ENCODE data around the gene GIMAP7.

DNA sequence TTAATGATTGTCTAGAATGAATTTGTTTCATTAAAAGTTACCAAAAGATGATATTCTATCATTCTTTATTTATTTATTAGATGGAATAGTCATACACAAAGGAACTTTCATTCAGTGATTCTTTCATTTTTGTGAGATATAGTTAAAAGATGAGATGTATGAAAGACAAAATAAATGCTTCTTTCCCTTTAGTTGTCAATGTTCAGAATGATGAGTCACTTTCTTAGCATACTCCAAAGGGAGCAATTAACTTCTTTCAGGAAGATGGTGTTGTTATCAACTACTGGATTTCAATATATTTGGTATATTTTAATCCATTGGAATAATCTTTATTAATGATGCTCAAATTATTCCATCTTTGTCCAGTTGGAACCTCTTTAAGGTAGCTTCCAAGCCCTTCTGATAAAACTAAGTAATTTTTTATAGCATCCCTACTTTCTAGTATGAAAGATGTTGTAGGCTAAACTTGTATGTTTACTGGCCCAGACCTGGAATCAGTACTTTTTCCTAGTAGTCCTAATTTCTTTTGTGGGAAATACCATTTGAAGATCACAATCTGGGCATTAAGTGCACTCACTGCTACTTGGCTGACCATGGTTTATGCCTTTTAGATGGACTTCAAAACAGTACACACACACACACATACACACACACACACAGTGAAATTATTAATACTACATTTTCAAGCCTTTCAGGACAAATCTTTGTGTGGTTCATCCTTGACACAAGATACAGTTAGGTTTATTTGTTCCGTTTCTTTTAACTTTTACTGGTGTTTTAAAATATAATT, 2.5 kb downstream of the GIMAP7 start:
- no peak for TF ChIP-seq POLR2A (IDR thresholded peaks at IDR 0.05)
- TF ChIP-seq, protein P1, sequence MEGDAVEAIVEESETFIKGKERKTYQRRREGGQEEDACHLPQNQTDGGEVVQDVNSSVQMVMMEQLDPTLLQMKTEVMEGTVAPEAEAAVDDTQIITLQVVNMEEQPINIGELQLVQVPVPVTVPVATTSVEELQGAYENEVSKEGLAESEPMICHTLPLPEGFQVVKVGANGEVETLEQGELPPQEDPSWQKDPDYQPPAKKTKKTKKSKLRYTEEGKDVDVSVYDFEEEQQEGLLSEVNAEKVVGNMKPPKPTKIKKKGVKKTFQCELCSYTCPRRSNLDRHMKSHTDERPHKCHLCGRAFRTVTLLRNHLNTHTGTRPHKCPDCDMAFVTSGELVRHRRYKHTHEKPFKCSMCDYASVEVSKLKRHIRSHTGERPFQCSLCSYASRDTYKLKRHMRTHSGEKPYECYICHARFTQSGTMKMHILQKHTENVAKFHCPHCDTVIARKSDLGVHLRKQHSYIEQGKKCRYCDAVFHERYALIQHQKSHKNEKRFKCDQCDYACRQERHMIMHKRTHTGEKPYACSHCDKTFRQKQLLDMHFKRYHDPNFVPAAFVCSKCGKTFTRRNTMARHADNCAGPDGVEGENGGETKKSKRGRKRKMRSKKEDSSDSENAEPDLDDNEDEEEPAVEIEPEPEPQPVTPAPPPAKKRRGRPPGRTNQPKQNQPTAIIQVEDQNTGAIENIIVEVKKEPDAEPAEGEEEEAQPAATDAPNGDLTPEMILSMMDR (IDR thresholded peaks at IDR 0.05) = no peak
